Stimulated activated CD8-positive, alpha-beta memory T cell treated with anti-CD3 and anti-CD28 coated beads, Interleukin-4, amount 100 ng/mL, for 4 hours (primary cell): ENCODE data around the gene AZIN2.
"Not testable (repeated sequence)": the region's sequence is repeated elsewhere in the genome, so short reads cannot be mapped to it uniquely, and the experiment has no call there.

Source experiments
- DNase-seq, 2 donors: peaks; one replicate each; pipeline ENCODE4 v3.0.0-alpha.2; 2020; ENCODE audit warnings: low read depth in 2 of 2, low spot score in 1 of 2

The AZIN2 gene

GRCh38 chr1:33056426-33056825 lies 24.5 kb upstream of the AZIN2 start:
- DNase-seq, result no peak

- no peak for DNase-seq
Measured at GRCh38 chr1:33057095-33057494, 23.9 kb upstream of the AZIN2 start.

GRCh38 chr1:33060579-33061083 lies 20.3 kb upstream of the AZIN2 start:
- DNase-seq, result no peak

- DNase-seq, result no peak
Measured at GRCh38 chr1:33061834-33062233, 19.1 kb upstream of the AZIN2 start.

DNA sequence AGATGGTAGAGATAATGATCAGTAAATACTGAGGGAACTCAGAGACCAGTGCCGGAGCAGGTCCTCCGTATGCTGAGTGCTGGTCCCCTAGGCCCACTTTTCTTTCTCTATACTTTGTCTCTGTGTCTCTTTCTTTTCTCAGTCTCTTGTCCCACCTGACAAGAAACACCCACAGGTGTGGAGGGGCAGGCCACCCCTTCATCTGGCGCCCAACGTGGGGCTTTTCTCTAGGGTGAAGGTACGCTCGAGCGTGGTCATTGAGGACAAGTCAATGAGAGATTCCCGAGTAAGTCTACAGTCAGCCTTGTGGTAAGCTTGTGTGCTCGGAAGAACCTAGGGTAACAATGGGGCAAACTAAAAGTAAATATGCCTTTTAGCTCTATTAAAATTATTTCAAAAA lies 16.7 kb upstream of the AZIN2 start:
- not testable (repeated sequence) for DNase-seq

- DNase-seq, result no peak
Measured at GRCh38 chr1:33065301-33065700, 15.7 kb upstream of the AZIN2 start.

DNA sequence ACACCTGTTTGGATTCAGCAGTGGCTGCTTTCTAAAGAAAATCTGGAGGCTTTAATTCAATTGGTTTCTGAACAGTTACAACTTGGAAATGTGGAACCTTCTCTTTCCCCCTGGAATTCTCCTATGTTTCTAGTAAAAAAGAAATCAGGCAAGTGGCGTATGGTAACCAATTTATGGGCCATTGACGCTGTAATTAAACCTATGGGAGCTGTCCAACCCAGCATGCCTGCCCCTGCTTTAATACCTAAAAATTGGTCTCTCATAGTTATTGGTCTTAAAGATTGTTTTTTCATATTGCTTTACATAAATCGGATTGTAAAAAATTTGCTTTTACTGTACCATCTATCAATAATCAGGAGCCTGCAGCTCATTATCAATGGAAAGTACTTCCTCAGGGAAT lies 14.5 kb upstream of the AZIN2 start:
- not testable (repeated sequence) for DNase-seq

GRCh38 chr1:33068108-33068507 lies 12.8 kb upstream of the AZIN2 start:
- not testable (repeated sequence) for DNase-seq

- DNase-seq, result no peak
Measured at GRCh38 chr1:33070628-33071027, 10.3 kb upstream of the AZIN2 start.

DNA sequence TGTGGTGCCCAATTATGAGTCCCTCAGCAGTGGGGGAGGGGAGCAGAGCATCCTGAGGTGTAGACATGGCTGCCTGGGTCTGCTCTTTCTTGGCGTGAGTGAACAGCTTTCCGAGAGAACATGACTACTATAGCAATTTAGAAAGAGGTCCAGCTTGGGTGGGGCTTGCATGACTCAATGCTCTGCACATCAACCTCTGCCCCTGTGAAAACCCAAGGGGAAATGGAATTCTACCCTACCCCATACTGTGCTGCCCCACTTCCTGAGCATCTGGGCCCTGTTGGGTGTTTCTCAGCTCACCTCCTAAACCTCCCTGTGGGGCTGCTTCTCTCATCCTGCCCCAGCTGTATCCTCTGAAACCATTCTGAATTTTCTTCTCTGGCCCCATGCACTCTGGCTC lies 8.2 kb upstream of the AZIN2 start:
- DNase-seq, result no peak

DNA sequence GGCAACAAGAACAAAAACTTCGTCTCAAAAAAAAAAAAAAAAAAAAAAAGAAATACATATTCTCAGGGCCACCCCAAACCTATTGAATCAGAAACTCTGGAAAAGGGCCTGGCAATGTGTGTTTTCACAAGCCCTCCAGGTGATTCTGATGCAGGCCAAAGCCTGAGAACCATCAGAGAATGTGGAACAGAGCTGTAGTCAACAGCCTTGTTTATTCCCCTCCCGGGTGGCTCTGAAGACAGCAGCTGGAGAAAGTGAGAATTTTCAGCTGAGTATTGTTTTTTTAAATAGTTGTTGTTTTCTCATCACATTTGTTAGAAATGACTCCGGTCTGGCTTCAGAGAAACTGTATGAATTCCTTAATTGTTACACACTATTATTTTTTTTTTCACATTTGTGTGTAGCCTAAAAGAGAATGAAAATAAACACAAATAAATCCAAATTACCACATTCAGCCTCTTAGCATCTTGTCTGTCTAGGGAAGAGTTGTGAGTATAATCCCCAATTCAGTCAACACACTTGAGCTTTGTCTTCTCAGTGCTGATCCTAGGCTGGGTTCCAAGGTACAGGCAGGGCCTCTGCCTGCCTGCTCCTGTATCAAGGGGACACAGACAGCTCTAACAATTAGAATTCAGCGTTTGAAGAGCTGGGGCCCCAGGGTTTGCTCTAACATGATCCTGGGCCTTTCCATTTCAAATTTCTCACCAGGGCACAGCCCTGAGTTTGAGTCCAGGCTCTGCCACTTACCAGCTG lies 6.6 kb upstream of the AZIN2 start:
- no peak for DNase-seq

DNA sequence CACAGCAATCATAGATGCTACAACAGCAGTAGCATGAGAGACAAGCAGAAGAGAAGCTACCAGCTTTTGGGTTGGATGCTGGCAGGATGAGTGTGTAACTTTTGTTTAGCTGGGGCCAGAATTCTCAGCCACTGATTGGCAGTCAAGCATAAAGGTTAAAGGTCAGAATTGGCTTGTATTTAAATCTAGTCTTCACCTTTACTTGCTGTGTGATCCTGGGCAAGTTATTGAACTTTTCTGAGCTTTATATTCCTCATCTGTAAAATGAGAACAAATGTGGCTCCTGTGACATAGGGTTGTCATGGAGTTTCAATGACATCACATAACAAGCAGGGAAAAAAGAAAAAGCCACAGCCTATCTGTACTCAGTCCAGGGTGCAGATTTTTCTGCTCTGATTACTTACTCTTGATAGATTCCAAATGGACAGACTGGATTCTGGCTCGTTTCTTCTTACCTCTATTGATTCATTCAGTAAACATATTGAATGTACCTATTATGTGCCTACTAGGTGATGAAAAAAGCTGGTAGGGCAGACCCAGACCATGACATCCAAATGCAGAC lies 2.8 kb upstream of the AZIN2 start:
- no peak for DNase-seq

DNA sequence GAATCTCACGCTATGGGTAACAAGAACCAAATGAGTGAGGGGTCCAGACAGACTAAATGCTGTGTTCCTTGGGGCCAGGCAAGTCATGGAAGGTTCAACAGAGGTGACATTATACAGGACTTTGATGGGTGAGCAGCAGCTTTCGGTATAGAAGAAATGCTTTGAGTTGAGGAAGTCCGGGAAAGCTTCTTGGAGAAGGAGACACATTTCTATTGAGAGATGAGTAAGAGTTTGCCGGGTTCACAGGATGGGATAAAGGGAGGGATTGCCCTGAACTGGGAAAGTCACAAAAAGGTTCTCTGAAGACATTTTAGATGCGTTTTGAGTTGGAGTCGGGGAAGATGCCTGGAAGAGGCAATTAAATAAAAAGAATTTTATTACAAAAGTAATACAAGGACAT lies 580 bp upstream of the AZIN2 start:
- no peak for DNase-seq

DNA sequence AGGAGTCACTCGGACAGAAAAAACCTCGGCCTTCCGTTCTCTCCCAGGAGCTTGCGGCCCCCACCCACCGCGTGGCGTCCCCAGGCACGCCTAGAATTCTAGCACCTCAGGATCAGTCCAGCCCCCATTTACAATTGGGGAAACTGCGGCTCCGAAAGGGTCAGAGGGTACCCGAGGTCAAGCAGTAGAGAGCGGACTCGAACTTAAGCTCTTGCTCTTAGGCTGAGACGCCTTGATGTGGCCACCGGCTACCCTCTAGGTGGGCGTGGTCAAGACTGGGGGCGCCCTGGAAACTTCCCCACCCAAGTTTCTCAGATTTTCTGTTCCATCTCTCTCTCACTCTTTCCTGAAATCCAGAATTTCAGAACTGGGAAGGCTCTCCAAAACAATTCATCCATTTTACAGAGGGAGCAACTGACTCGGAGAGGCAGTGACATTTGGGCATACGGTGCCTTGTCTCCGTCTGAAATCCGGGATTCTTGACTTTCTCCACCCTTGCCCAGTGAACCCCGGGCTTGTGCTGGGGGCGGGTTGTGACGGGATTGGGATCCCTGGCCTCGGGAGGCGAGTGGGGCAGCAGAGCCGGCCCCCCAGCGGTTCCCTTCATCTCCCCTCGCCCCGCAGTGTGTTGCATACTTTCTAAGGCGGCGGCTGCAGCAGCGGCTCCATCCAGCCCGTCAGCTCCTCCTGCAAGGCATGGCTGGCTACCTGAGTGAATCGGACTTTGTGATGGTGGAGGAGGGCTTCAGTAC lies 777 bp downstream of the AZIN2 start:
- DNase-seq, result no peak

GRCh38 chr1:33082575-33083108 lies 1.7 kb downstream of the AZIN2 start:
- no peak for DNase-seq

DNA sequence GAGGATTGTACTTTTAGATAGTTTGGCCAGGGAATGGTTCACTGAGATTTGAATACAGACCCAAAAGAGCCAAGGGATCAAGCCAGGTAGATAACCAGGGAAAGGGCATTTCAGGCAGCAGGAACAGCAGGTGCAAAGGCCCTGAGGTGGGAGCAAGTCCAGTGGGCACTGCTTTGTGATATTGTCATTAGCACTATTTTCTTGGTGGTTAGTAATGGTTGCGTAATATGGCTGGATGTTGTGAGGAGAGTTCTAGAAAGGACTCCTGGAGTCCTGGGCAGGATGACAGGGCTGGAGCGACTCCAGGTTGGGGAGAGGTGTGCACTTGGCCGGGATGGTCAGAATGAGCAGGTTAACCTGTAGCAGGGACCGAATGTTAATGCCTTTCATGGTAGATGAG lies 4.4 kb downstream of the AZIN2 start:
- DNase-seq, result no peak

GRCh38 chr1:33086384-33086850 lies 5.5 kb downstream of the AZIN2 start:
- DNase-seq, result no peak

GRCh38 chr1:33087677-33088076 lies 6.7 kb downstream of the AZIN2 start:
- DNase-seq, result no peak

GRCh38 chr1:33088119-33088906 lies 7.4 kb downstream of the AZIN2 start:
- no peak for DNase-seq

DNA sequence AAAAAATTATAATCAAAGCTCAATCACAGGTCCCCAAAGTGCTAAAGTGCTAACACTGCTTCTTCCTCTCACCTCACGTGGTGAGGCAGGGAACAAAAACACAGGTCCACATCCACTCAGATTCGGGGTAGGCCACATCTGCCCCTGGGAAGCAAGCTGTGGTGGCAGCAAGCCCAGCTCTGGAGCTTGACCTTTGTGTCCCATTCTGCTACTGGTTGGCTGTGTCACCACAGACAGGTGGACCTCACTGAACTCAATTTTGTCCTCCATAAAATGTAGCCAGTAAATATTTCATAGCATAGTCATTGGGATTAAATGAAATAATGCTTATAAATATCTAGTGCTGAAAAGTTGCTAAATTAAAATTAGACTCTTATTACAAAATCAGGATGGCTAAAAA lies 8.5 kb downstream of the AZIN2 start:
- DNase-seq, result no peak

DNA sequence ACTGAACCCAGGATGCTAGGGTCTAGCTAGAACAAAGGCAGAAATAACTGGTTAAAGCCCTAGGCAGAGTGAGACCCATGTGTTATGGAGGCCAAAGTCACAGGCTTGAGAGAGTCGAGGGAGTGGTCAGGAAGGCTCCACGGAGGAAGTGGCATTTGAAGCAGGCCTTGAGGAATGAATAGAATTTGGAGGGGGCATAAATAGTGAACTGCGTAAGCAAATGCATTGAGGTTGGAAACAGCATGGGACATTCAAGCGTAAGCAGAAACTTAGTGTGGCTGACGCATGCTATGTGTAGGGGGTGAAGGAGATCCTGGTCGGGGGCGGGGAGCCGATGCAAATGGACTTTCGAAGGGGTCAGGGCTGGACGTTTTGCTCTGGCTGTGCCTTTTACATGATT lies 11.5 kb downstream of the AZIN2 start:
- DNase-seq, result no peak
